Measurements from ENCODE around the gene TRERF1.

DNA sequence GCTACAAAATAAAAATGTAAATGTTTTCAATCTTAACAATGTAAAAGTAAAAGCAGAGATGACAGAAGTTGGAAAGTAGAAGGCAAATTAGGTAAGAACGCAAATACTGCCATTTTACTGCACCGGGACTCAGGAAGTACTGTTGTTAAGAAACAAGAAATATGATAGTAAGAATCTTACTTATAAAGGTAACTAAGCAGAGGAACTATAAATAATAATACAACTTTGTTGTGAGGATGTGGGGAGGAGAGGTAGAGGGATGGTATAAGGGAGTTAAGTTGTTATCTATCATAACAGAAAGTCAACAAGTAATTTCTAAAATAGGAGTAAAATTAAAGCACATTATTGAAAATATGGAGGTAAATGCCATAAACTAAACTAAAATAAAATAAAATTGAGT is 129.8 kb downstream of the TRERF1 start:
- no peak for TF ChIP-seq CTCF (IDR thresholded peaks at IDR 0.05)
- TF ChIP-seq POLR2AphosphoS5 (IDR thresholded peaks at IDR 0.05): no peak
- no peak for TF ChIP-seq POLR2A (IDR thresholded peaks at IDR 0.05)

Data from prostate gland (tissue), 2 donors.